Measurements from ENCODE around the gene TMEM185B. TPM values are rescaled to one million over a fixed set of nuclear protein-coding genes. Genes with fewer than 3 reads are reported as not detected.

The TMEM185B gene
- 45.0 to 48.4 TPM (median 47.0 TPM) in 5 replicates for total RNA-seq (2022; extraction: Qiagen RNA extraction)

GRCh38 chr2:120223034-120223912 is at the start of gene TMEM185B:
TMEM185B (minus strand) TSS chr2:120223400; CDS start chr2:120222976, 424 bp downstream.

GRCh38 chr2:120252225-120253020 is 29.2 kb upstream of the TMEM185B start, which contains the start of gene RALB:
RALB (plus strand) TSS chr2:120252852; CDS start chr2:120278665, 25,813 bp downstream.

Other genes with a start within 250 kb of the TMEM185B start
- gene EPB41L5, start 210.3 kb downstream of the TMEM185B start, total RNA-seq (2022; extraction: Qiagen RNA extraction): 3.4 to 5.9 TPM (median 4.3 TPM) in 5 replicates
- gene RALB, start 29.5 kb upstream of the TMEM185B start, total RNA-seq (2022; extraction: Qiagen RNA extraction): 57.1 to 81.1 TPM (median 63.1 TPM) in 5 replicates
- 23.3 to 28.9 TPM (median 25.9 TPM) in 5 replicates for gene INHBB, start 122.7 kb upstream of the TMEM185B start, total RNA-seq (2022; extraction: Qiagen RNA extraction)